ENCODE measurements around the gene GPR55.
"Not testable (repeated sequence)": the region's sequence is repeated elsewhere in the genome, so short reads cannot be mapped to it uniquely, and the experiment has no call there.

GPR55 gene

GRCh38 chr2:230949966-230950873 lies 25.2 kb upstream of the GPR55 start:
- no peak for DNase-seq

- no peak for DNase-seq
These were observed 22.9 kb upstream of the GPR55 start for GRCh38 chr2:230947908-230948365.

GRCh38 chr2:230947235-230947576 lies 22.2 kb upstream of the GPR55 start:
- no peak for DNase-seq

GRCh38 chr2:230946429-230947234 lies 21.6 kb upstream of the GPR55 start:
- no peak for DNase-seq

GRCh38 chr2:230944757-230945372 lies 19.8 kb upstream of the GPR55 start:
- DNase-seq = no peak

- no peak for DNase-seq
These were observed 19.1 kb upstream of the GPR55 start for GRCh38 chr2:230944123-230944653.

- no peak for DNase-seq
These were observed 18.2 kb upstream of the GPR55 start for GRCh38 chr2:230942920-230943896.

- DNase-seq = no peak
These were observed 17.3 kb upstream of the GPR55 start for GRCh38 chr2:230942371-230942770.

- no peak for DNase-seq
These were observed 16.4 kb upstream of the GPR55 start for GRCh38 chr2:230941202-230942180.

- no peak for DNase-seq
These were observed 15.4 kb upstream of the GPR55 start for GRCh38 chr2:230940471-230940815.

GRCh38 chr2:230939691-230940470 lies 14.8 kb upstream of the GPR55 start:
- no peak for DNase-seq

GRCh38 chr2:230939066-230939591 lies 14.1 kb upstream of the GPR55 start:
- DNase-seq = no peak

- DNase-seq = no peak
These were observed 13.5 kb upstream of the GPR55 start for GRCh38 chr2:230938516-230939065.

- DNase-seq = no peak
These were observed 13.1 kb upstream of the GPR55 start for GRCh38 chr2:230938098-230938497.

GRCh38 chr2:230937362-230937761 lies 12.3 kb upstream of the GPR55 start:
- no peak for DNase-seq

GRCh38 chr2:230936243-230936642 lies 11.2 kb upstream of the GPR55 start:
- not testable (repeated sequence) for DNase-seq

- DNase-seq = no peak
These were observed 10.0 kb upstream of the GPR55 start for GRCh38 chr2:230935130-230935430.

- no peak for DNase-seq
These were observed 9.4 kb upstream of the GPR55 start for GRCh38 chr2:230934231-230935129.
